ENCODE results near the gene PPP6R3. TPM values are rescaled to one million over a fixed set of nuclear protein-coding genes. Genes with fewer than 3 reads are reported as not detected.
"Not testable (repeated sequence)": the region's sequence is repeated elsewhere in the genome, so short reads cannot be mapped to it uniquely, and the experiment has no call there.

PPP6R3 gene
- polyA plus RNA-seq, 1 experiment: 58.5 TPM

DNA sequence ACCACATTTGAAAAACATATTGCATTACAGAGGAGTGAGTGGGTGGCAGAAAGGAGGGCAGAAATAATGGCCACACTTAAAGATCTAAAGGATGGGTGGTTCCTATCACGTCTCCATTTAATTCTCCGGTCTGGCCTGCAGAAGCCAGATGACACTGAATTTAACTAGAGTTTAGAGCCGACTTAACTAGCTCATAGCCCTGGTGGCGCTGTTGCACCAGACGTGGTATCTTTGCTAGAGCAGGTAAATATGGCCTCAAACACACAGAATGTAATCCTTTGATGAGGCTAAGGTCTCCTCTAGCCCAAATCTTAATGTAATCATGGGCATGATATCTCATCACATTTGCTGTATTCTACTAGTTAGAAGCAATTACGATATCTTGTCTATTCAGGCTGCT lies 172.2 kb downstream of the PPP6R3 start:
- POLR2A ChIA-PET: no interaction called here
- DNase-seq (ENCODE audit: low read depth, low spot score): peak; percentile 16
- H3K4me3 ChIP-seq (ENCODE audit: low read depth, low read length): no peak overlapping the region
- no peaks in the 10 kb centered on the region for H3K9me3 ChIP-seq (ENCODE audit: control insufficient read depth, insufficient read depth, low read length)
- peaks cover 14% of the 10 kb centered on the region for H3K27me3 ChIP-seq (ENCODE audit: control insufficient read depth, insufficient read depth, low read length)
- no peak overlapping the region for H3K27ac ChIP-seq (ENCODE audit: low read depth, low read length)
- TF ChIP-seq, protein P1, sequence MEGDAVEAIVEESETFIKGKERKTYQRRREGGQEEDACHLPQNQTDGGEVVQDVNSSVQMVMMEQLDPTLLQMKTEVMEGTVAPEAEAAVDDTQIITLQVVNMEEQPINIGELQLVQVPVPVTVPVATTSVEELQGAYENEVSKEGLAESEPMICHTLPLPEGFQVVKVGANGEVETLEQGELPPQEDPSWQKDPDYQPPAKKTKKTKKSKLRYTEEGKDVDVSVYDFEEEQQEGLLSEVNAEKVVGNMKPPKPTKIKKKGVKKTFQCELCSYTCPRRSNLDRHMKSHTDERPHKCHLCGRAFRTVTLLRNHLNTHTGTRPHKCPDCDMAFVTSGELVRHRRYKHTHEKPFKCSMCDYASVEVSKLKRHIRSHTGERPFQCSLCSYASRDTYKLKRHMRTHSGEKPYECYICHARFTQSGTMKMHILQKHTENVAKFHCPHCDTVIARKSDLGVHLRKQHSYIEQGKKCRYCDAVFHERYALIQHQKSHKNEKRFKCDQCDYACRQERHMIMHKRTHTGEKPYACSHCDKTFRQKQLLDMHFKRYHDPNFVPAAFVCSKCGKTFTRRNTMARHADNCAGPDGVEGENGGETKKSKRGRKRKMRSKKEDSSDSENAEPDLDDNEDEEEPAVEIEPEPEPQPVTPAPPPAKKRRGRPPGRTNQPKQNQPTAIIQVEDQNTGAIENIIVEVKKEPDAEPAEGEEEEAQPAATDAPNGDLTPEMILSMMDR (IDR thresholded peaks at IDR 0.05; ENCODE audit: low read depth, low read length): peak; percentile 73
- CTCF ChIA-PET: interaction anchor here (0.6 kb wide), 1 partner anchor 270 kb away, joined by 3 read pairs; no protein-coding TSS in a partner anchor

DNA sequence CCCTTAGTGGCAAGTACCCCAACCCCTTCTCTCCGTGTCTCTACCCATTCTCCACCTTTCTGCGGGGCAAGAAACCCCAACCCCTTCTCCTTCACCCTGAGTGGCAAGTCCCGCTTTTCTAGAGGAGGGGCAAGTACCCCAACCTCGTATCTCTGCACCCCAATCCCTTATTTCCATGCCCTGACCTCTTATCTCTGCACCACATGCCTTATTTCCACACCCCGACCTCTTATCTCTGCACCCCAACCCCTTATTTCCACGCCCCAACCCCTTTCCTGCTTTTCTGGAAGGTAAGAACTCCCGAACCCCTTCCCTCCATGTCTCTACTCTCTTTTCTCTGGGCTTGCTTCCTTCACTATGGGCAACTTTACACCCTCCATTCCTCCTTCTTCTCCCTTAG lies 174.1 kb downstream of the PPP6R3 start:
- H3K27ac ChIP-seq (ENCODE audit: low read depth, low read length); DNase-seq (ENCODE audit: low read depth, low spot score); H3K9me3 ChIP-seq (ENCODE audit: control insufficient read depth, insufficient read depth, low read length); POLR2A ChIA-PET; H3K4me3 ChIP-seq (ENCODE audit: low read depth, low read length); CTCF ChIA-PET: not testable (repeated sequence)
- peaks cover 14% of the 10 kb centered on the region for H3K27me3 ChIP-seq (ENCODE audit: control insufficient read depth, insufficient read depth, low read length)

DNA sequence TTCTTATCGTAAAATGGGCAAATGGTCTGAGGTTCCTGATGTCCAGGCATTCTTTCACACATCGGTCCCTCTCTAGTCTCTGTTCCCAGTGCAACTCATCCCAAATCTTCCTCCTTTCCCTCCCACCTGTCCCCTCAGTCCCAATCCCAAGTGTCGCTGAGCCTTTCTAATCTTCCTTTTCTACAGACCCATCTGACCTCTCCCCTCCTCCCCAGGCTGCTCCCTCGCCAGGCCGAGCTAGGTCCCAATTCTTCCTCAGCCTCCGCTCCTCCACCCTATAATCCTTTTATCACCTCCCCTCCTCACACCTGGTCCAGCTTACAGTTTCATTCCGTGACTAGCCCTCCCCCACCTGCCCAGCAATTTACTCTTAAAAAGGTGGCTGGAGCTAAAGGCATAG lies 174.6 kb downstream of the PPP6R3 start:
- H3K9me3 ChIP-seq (ENCODE audit: control insufficient read depth, insufficient read depth, low read length); CTCF ChIA-PET; DNase-seq (ENCODE audit: low read depth, low spot score); H3K27ac ChIP-seq (ENCODE audit: low read depth, low read length); POLR2A ChIA-PET; H3K4me3 ChIP-seq (ENCODE audit: low read depth, low read length): not testable (repeated sequence)
- peaks cover 14% of the 10 kb centered on the region for H3K27me3 ChIP-seq (ENCODE audit: control insufficient read depth, insufficient read depth, low read length)

DNA sequence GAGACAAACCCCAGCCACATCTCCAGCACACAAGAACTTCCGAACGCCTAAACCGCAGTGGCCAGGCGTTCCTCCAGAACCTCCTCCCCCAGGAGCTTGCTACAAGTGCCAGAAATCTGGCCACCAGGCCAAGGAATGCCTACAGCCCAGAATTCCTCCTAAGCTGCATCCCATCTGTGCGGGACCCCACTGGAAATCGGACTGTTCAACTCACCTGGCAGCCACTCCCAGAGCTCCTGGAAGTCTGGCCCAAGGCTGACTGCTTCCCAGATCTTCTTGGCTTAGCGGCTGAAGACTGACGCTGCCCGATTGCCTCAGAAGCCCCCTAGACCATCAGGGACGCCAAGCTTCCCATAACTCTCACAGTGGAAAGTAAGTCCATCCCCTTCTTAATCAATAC lies 175.3 kb downstream of the PPP6R3 start:
- H3K9me3 ChIP-seq (ENCODE audit: control insufficient read depth, insufficient read depth, low read length); H3K27ac ChIP-seq (ENCODE audit: low read depth, low read length); DNase-seq (ENCODE audit: low read depth, low spot score); CTCF ChIA-PET; H3K4me3 ChIP-seq (ENCODE audit: low read depth, low read length): not testable (repeated sequence)
- H3K27me3 ChIP-seq (ENCODE audit: control insufficient read depth, insufficient read depth, low read length): peaks cover 21% of the 10 kb centered on the region
- POLR2A ChIA-PET: interaction anchor here (0.6 kb wide), 1 partner anchor 207 kb away, joined by 7 read pairs; no protein-coding TSS in a partner anchor

DNA sequence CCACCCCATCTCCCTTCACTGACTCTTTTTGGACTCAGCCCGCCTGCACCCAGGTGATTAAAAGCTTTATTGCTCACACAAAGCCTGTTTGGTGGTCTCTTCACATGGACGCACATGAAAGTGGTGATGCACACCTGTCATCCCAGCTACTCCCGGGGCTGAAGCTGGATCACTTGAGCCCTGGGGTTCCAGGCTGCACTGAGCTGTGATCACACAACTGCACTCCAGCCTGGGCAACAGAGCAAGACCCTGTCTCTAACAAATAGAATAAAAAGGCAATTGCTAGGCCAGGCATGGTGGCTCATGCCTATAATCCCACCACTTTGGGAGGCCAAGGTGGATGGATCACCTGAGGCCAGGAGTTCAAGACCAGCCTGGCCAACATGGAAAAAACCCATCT lies 178.8 kb downstream of the PPP6R3 start:
- CTCF ChIA-PET; DNase-seq (ENCODE audit: low read depth, low spot score); H3K4me3 ChIP-seq (ENCODE audit: low read depth, low read length); H3K9me3 ChIP-seq (ENCODE audit: control insufficient read depth, insufficient read depth, low read length); H3K27ac ChIP-seq (ENCODE audit: low read depth, low read length); POLR2A ChIA-PET: not testable (repeated sequence)
- H3K27me3 ChIP-seq (ENCODE audit: control insufficient read depth, insufficient read depth, low read length): peaks cover 21% of the 10 kb centered on the region

DNA sequence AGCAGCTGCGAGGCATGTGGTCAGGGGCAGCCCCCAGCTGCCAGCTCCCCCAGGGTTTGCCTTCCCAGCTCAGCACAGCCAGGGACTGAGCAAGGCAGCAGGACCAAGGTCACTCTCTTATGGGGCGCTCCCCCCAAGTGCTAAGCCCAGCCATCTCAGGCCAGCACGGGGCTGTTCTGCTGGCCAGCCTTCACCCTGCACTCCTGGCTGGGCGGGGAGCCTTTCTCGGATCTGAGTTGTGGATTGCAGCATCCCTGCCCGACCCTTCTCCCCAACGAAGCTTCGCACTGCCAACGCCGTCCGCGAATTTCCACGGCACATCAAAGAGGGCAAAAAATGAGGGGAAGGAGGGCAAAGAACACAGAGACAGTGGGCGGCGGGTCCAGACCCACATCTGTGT lies 181.3 kb downstream of the PPP6R3 start:
- Histone ChIP-seq H3K27ac (ENCODE audit: low read depth, low read length) (no peak overlapping the region), H3K9me3 (ENCODE audit: control insufficient read depth, insufficient read depth, low read length) (peaks cover under 1% of the 10 kb centered on the region; the same call in 1 of the 2 replicates), H3K4me3 (ENCODE audit: low read depth, low read length) (no peak overlapping the region), H3K27me3 (ENCODE audit: control insufficient read depth, insufficient read depth, low read length) (peaks cover 21% of the 10 kb centered on the region)
- TF ChIP-seq, protein P1 (IDR thresholded peaks at IDR 0.05; ENCODE audit: low read depth, low read length): no peak
- DNase-seq (ENCODE audit: low read depth, low spot score): no peak
- ChIA-PET POLR2A (no interaction called here), CTCF (no interaction called here)

DNA sequence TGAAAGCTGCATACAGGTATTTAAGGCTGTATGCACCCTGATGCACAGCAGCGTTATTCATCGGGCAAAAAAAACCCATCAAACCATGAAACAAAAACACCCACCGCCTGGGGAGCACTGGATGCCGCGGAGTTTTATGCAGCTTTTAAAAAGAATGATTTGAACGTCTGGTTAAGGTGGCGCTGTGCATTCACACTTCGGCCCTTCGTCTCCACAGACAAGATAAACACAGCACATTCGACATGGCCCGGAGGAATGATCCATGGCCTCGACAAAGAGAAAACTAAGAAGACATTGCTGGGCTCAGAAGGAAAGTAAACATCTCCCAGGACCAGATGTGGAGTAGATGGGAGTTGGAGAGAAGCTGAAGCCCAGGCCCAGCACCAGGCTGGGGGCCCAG lies 183.0 kb downstream of the PPP6R3 start:
- no peak for DNase-seq (ENCODE audit: low read depth, low spot score)
- peaks cover 29% of the 10 kb centered on the region for H3K27me3 ChIP-seq (ENCODE audit: control insufficient read depth, insufficient read depth, low read length)
- H3K4me3 ChIP-seq (ENCODE audit: low read depth, low read length): no peak overlapping the region
- H3K9me3 ChIP-seq (ENCODE audit: control insufficient read depth, insufficient read depth, low read length): peaks cover 9% of the 10 kb centered on the region; the same call in 1 of the 2 replicates
- H3K27ac ChIP-seq (ENCODE audit: low read depth, low read length): no peak overlapping the region
- TF ChIP-seq, protein P1 (IDR thresholded peaks at IDR 0.05; ENCODE audit: low read depth, low read length): peak; percentile 26
- CTCF ChIA-PET: interaction anchor here (0.5 to 1.3 kb wide), 6 partner anchors 69 to 247 kb away, joined by 3 to 7 read pairs (median 4); no protein-coding TSS in a partner anchor
- POLR2A ChIA-PET: interaction anchor here (0.8 kb wide), 1 partner anchor 226 kb away, joined by 5 read pairs; no protein-coding TSS in a partner anchor

Measured in AG04450 (cell line).